ENCODE data around the gene KIAA1143. TPM values are rescaled to one million over a fixed set of nuclear protein-coding genes. Genes with fewer than 3 reads are reported as not detected.

KIAA1143 gene
- 10 to 100 TPM; 36.6 to 39.1 TPM for total RNA-seq

DNA sequence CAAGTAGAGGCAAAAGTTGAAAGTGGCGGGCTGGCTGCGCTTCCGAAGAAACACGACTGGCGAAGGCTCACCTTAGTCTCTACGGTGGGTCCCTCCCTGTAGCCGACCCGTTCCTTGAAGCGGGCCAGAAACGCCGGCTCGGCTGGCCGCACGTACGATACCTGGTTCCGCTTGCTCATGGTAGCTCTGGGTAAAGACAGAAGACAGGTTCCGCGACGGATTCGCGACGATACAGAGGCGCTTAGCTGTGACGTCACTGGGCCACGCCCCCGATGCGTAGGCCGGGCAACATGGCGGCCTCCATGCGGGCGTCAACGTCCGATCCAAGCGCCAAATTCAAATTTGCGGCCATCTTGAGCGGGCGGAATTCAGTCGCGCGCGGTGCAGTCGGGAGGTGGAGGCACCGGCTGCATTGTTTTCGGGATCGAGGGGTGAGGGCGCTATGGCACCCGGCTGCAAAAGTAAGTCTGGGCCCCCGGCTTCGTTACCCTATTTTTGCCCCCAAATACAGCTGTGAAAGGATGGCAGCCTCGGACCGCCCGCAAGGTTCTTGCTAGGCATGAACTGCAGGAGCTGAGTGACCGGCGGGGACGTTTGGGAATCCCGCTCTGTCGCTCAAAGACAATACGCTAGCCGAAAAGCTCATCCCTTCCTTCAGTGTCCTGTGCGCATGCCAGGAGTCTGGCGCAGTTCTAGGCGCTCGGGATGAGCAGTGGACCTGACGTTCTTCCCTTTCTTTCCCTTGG lies at the start of gene KIAA1143, which contains the start of gene KIF15:
Gene KIAA1143 (minus strand): TSS at position 196 of the 746 bp plus-strand sequence. CDS start 17 bp downstream, at position 179.
Gene KIF15 (plus strand): TSS at position 371 of the 746 bp plus-strand sequence. CDS start 72 bp downstream, at position 443.
- Mint-ChIP-seq H3K36me3 (ENCODE audit: low read depth) (peaks cover 71% of the 10 kb centered on the region), H3K27me3 (no peaks in the 10 kb centered on the region), H3K4me3 (peak within 1 kb of the TSS; percentile 96), H3K4me1 (ENCODE audit: low read depth) (peaks cover 27% of the 10 kb centered on the region), H3K9me3 (peaks cover 21% of the 10 kb centered on the region), H3K27ac (peak within 1 kb of the TSS; percentile 92)
- intact Hi-C loops (cut with micrococcal nuclease), result no loop called here
- ChIA-PET CTCF (interaction anchor here (0.6 to 2.5 kb wide), 5 partner anchors 11 to 1656 kb away, joined by 3 to 9 read pairs (median 3); no protein-coding TSS in a partner anchor), POLR2A (interaction anchor here (0.5 to 2.5 kb wide), 18 partner anchors 15 to 251 kb away, joined by 3 to 10 read pairs (median 4); partner anchors contain the start of genes EXOSC7, ZDHHC3, ZKSCAN7 and ZNF197)
- DNase-seq (peak; percentile 99), ATAC-seq (peak; percentile 93)
- TF ChIP-seq, protein P1, sequence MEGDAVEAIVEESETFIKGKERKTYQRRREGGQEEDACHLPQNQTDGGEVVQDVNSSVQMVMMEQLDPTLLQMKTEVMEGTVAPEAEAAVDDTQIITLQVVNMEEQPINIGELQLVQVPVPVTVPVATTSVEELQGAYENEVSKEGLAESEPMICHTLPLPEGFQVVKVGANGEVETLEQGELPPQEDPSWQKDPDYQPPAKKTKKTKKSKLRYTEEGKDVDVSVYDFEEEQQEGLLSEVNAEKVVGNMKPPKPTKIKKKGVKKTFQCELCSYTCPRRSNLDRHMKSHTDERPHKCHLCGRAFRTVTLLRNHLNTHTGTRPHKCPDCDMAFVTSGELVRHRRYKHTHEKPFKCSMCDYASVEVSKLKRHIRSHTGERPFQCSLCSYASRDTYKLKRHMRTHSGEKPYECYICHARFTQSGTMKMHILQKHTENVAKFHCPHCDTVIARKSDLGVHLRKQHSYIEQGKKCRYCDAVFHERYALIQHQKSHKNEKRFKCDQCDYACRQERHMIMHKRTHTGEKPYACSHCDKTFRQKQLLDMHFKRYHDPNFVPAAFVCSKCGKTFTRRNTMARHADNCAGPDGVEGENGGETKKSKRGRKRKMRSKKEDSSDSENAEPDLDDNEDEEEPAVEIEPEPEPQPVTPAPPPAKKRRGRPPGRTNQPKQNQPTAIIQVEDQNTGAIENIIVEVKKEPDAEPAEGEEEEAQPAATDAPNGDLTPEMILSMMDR (IDR thresholded peaks at IDR 0.05), result no peak

DNA sequence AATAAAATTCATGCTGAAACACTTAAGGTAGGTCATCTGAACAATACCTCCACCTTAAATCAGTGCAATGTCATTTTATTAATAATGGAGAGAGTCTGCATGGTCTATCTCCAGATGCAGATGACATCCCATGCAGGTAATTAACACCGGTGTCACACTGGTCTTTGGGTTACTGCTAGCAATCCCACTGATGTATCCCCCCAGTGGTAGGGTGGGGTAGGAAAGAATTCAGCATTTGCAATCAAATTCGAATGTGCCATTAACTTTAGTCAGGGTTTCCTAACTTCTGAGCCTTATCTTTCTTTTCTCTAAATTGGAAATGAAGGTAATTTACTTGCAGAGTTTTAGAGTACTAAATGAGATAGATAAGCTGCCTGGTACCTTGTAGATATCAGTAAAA lies 44.5 kb upstream of the KIAA1143 start:
- TF ChIP-seq, protein P1 (IDR thresholded peaks at IDR 0.05), result no peak
- peaks cover 37% of the 10 kb centered on the region for H3K36me3 Mint-ChIP-seq (ENCODE audit: low read depth)
- H3K4me1 Mint-ChIP-seq (ENCODE audit: low read depth), result no peaks in the 10 kb centered on the region
- H3K4me3 Mint-ChIP-seq, result no peak overlapping the region
- no peak overlapping the region for H3K27ac Mint-ChIP-seq
- no peaks in the 10 kb centered on the region for H3K27me3 Mint-ChIP-seq
- H3K9me3 Mint-ChIP-seq, result no peaks in the 10 kb centered on the region
- ATAC-seq (no peak), DNase-seq (no peak)
- CTCF ChIA-PET, result interaction anchor here (1.0 to 2.1 kb wide), 3 partner anchors 9 to 94 kb away, joined by 3 to 7 read pairs (median 4); partner anchors contain the start of gene ZNF502
- intact Hi-C loops (cut with micrococcal nuclease), result no loop called here
- POLR2A ChIA-PET, result interaction anchor here (0.9 kb wide), 1 partner anchor 10 kb away, joined by 3 read pairs; no protein-coding TSS in a partner anchor

DNA sequence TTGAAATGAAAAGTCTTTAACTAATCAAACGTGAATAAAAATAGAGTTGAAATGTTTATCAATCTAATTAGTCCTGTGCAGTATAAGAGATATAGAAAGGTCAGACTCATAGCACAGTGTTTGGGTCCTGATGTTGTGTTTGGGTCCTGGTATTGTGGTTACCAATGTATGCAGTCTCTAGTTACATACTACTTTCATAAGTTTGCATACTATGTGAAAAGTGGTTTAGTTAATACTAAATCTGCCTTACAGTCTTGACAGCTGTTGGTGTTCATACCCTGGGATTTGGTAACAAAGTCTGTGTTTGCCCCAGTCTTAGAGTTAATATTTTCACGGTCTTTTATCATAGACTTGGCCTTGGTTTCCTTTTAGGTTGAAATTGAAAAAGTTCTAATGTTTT lies 41.9 kb upstream of the KIAA1143 start:
- H3K36me3 Mint-ChIP-seq (ENCODE audit: low read depth), result peaks cover 47% of the 10 kb centered on the region
- ChIA-PET POLR2A (no interaction called here), CTCF (no interaction called here)
- no peak for DNase-seq
- no peaks in the 10 kb centered on the region for H3K27me3 Mint-ChIP-seq
- no peak overlapping the region for H3K4me3 Mint-ChIP-seq
- TF ChIP-seq, protein P1 (IDR thresholded peaks at IDR 0.05), result no peak
- H3K4me1 Mint-ChIP-seq (ENCODE audit: low read depth), result no peaks in the 10 kb centered on the region
- ATAC-seq, result no peak
- no peaks in the 10 kb centered on the region for H3K9me3 Mint-ChIP-seq
- H3K27ac Mint-ChIP-seq, result no peak overlapping the region
- intact Hi-C loops (cut with micrococcal nuclease), result no loop called here

DNA sequence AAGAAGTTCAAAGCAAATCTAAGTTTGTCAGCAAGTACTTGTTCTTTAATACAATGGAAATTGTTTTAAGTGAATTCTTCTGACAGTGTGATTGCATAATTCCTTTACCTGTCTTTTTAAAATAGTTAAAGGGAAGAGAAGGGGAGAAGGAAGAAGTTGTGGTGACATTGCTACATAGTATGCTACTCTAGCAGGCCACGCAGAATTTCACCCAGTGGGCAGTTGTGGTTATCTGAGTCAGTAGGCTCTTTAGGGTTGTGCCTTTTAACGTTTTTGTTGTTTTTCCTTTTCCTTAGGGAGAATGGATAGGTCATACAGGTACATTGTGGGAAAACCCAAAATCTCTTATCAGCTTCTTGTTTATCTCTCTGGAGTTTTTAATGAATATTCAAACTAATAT lies 40.6 kb upstream of the KIAA1143 start:
- Mint-ChIP-seq H3K9me3 (no peaks in the 10 kb centered on the region), H3K27me3 (no peaks in the 10 kb centered on the region), H3K36me3 (ENCODE audit: low read depth) (peaks cover 50% of the 10 kb centered on the region), H3K27ac (no peak overlapping the region), H3K4me3 (no peak overlapping the region), H3K4me1 (ENCODE audit: low read depth) (no peaks in the 10 kb centered on the region)
- intact Hi-C loops (cut with micrococcal nuclease), result no loop called here
- no peak for ATAC-seq
- TF ChIP-seq, protein P1 (IDR thresholded peaks at IDR 0.05), result no peak
- DNase-seq, result no peak
- POLR2A ChIA-PET, result no interaction called here
- CTCF ChIA-PET, result no interaction called here

DNA sequence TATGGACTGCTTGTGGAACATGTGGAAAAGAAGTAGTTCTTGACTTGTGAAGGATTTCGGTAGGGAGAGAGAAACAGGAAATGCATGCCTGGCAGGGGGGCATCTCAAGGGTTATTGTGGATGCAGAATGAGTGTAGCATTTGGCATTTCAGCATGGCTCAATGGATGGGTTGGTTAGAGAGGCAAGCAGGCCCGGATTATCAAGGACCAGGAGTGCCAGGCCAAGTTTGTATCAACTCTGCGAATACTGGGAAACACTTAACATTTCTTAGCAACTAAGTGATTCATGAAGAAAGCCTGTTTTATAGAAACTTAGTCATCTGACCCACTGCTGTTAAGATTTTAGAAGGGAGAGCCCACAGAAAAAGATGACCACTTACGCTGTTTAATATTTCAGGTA lies 33.8 kb upstream of the KIAA1143 start:
- Mint-ChIP-seq H3K4me1 (ENCODE audit: low read depth) (no peaks in the 10 kb centered on the region), H3K27me3 (no peaks in the 10 kb centered on the region), H3K36me3 (ENCODE audit: low read depth) (peaks cover 43% of the 10 kb centered on the region), H3K4me3 (no peak overlapping the region), H3K9me3 (no peaks in the 10 kb centered on the region), H3K27ac (no peak overlapping the region)
- DNase-seq (no peak), ATAC-seq (no peak)
- intact Hi-C loops (cut with micrococcal nuclease), result no loop called here
- POLR2A ChIA-PET, result no interaction called here
- CTCF ChIA-PET, result no interaction called here
- TF ChIP-seq, protein P1 (IDR thresholded peaks at IDR 0.05), result no peak

Data from activated CD8-positive, alpha-beta T cell treated with anti-CD3 and anti-CD28 coated beads for 36 hours (primary cell).